Measurements from ENCODE around the gene ARHGEF19.

ARHGEF19 gene

GRCh38 chr1:16173447-16174260, 38.8 kb downstream of the ARHGEF19 start:
- no peak overlapping the region for H3K4me3 ChIP-seq (replicated peaks; ENCODE audit: insufficient read depth, low read length)
- peak overlapping the region; percentile 45 for H3K27ac ChIP-seq (replicated peaks)
- TF ChIP-seq CTCF (IDR thresholded peaks at IDR 0.05; ENCODE audit: insufficient read depth, low read length) (no peak), GABPA (IDR thresholded peaks at IDR 0.05; ENCODE audit: low read depth) (no peak)
- peak; percentile 35 to 54 for DNase-seq (ENCODE audit: low read depth in 1 of 2, low spot score in 1 of 2)
- peaks cover 12% of the 10 kb centered on the region for H3K27me3 ChIP-seq (ENCODE audit: insufficient read depth, poor library complexity, severe bottlenecking)

DNA sequence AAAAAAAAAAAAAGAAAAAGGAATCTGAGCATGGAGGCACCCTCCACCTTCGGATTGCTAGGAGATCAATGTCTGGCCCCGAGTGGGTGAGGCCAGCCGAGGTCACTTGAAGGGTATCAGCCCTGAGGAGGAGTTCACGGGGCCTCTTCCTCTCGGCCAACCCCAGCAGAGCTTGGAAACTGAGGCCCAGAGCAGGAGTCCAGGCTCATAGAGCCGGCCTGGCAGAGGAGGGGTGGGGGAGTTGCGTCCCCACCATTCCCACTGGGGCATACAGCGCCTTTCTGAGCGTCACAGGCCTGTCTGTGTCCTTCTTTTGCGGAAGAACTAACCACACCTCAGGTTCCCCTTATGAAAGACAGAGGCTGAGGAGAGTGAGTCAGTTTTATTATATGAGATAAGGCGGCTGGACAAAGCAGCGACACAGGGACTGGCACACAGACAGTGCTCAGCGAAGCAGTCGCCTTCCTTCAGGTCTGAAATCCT, 39.4 kb downstream of the ARHGEF19 start:
- peak in 1 of 2 experiments; percentile 75 for DNase-seq (ENCODE audit: low read depth in 1 of 2, low spot score in 1 of 2)
- Histone ChIP-seq H3K4me3 (replicated peaks; ENCODE audit: insufficient read depth, low read length) (no peak overlapping the region), H3K27me3 (ENCODE audit: insufficient read depth, poor library complexity, severe bottlenecking) (peaks cover 18% of the 10 kb centered on the region), H3K27ac (replicated peaks) (peak overlapping the region; percentile 45)
- TF ChIP-seq SPI1 (IDR thresholded peaks at IDR 0.05; ENCODE audit: borderline replicate concordance, low read depth), result peak; percentile 12; the same call in 1 of the 2 replicates
- TF ChIP-seq POLR2AphosphoS5 (IDR thresholded peaks at IDR 0.05; ENCODE audit: low read depth), result no peak

GRCh38 chr1:16172218-16172830, 40.1 kb downstream of the ARHGEF19 start:
- Histone ChIP-seq H3K27me3 (ENCODE audit: insufficient read depth, poor library complexity, severe bottlenecking) (peaks cover 22% of the 10 kb centered on the region), H3K27ac (replicated peaks) (no peak overlapping the region), H3K4me3 (replicated peaks; ENCODE audit: insufficient read depth, low read length) (no peak overlapping the region)
- no peak for TF ChIP-seq GABPA (IDR thresholded peaks at IDR 0.05; ENCODE audit: low read depth)
- TF ChIP-seq CTCF (IDR thresholded peaks at IDR 0.05; ENCODE audit: insufficient read depth, low read length), result no peak
- no peak for DNase-seq (ENCODE audit: low read depth in 1 of 2, low spot score in 1 of 2)

- TF ChIP-seq POLR2AphosphoS5 (IDR thresholded peaks at IDR 0.05; ENCODE audit: low read depth), result no peak
- TF ChIP-seq GABPA (IDR thresholded peaks at IDR 0.05; ENCODE audit: low read depth), result no peak
- no peak for TF ChIP-seq CTCF (IDR thresholded peaks at IDR 0.05; ENCODE audit: insufficient read depth, low read length)
- TF ChIP-seq, protein P1, sequence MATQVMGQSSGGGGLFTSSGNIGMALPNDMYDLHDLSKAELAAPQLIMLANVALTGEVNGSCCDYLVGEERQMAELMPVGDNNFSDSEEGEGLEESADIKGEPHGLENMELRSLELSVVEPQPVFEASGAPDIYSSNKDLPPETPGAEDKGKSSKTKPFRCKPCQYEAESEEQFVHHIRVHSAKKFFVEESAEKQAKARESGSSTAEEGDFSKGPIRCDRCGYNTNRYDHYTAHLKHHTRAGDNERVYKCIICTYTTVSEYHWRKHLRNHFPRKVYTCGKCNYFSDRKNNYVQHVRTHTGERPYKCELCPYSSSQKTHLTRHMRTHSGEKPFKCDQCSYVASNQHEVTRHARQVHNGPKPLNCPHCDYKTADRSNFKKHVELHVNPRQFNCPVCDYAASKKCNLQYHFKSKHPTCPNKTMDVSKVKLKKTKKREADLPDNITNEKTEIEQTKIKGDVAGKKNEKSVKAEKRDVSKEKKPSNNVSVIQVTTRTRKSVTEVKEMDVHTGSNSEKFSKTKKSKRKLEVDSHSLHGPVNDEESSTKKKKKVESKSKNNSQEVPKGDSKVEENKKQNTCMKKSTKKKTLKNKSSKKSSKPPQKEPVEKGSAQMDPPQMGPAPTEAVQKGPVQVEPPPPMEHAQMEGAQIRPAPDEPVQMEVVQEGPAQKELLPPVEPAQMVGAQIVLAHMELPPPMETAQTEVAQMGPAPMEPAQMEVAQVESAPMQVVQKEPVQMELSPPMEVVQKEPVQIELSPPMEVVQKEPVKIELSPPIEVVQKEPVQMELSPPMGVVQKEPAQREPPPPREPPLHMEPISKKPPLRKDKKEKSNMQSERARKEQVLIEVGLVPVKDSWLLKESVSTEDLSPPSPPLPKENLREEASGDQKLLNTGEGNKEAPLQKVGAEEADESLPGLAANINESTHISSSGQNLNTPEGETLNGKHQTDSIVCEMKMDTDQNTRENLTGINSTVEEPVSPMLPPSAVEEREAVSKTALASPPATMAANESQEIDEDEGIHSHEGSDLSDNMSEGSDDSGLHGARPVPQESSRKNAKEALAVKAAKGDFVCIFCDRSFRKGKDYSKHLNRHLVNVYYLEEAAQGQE (IDR thresholded peaks at IDR 0.05; ENCODE audit: insufficient replicate concordance, low read depth), result no peak
- TF ChIP-seq SPI1 (IDR thresholded peaks at IDR 0.05; ENCODE audit: borderline replicate concordance, low read depth), result no peak
- no peak overlapping the region for H3K27ac ChIP-seq (replicated peaks)
- DNase-seq (ENCODE audit: low read depth in 1 of 2, low spot score in 1 of 2), result no peak
- H3K27me3 ChIP-seq (ENCODE audit: insufficient read depth, poor library complexity, severe bottlenecking), result peaks cover 22% of the 10 kb centered on the region
- no peak overlapping the region for H3K4me3 ChIP-seq (replicated peaks; ENCODE audit: insufficient read depth, low read length)
Measured at GRCh38 chr1:16171314-16172151, 40.9 kb downstream of the ARHGEF19 start.
